GM20000 (cell line): ENCODE data around the gene MPPED1.

Experiments
- DNase-seq: peaks from one replicate; pipeline ENCODE4 v3.0.0; 2012; ENCODE audit warnings: low spot score
- CTCF ChIP-seq: IDR thresholded peaks from 2 replicates; pipeline ENCODE4 v1.5.1; 2012; ENCODE audit warnings: mild to moderate bottlenecking, control low read depth; ENCODE audit errors: extremely low read depth, missing control alignments

MPPED1 gene

GRCh38 chr22:43504068-43504467 lies 92.3 kb downstream of the MPPED1 start:
- TF ChIP-seq CTCF = no peak
- DNase-seq = no peak

DNA sequence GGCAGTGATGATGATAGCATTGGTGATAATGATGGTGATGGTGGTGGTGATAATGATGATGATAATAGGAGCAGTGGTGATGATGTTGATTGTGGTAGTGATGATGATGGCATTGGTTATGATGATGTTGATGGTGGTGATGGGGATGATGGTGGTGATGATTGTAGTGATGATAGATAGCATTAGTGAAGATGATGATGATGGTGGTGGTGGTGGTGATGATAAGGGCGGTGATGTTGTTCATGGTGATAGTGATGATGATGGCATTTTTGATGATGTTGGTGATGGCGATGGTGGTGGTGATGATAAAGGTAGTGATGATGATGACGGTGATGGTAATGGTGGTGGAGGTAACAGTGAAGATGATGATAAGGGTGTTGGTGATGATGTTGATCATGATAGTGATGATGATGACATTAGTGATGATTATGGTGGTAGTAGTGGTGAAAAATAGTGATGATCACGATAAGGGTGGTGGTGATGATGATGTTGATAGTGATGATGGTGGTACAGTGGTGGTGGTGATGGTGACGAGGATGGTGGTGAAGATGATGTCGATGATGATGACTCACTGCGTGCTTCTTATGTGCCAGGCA lies 93.0 kb downstream of the MPPED1 start:
- DNase-seq = no peak
- no peak for TF ChIP-seq CTCF

GRCh38 chr22:43505423-43505822 lies 93.6 kb downstream of the MPPED1 start:
- TF ChIP-seq CTCF = no peak
- no peak for DNase-seq

GRCh38 chr22:43505896-43506295 lies 94.1 kb downstream of the MPPED1 start:
- no peak for DNase-seq
- no peak for TF ChIP-seq CTCF

- no peak for DNase-seq
- TF ChIP-seq CTCF = no peak
Measured at GRCh38 chr22:43506487-43506886, 94.7 kb downstream of the MPPED1 start.

DNA sequence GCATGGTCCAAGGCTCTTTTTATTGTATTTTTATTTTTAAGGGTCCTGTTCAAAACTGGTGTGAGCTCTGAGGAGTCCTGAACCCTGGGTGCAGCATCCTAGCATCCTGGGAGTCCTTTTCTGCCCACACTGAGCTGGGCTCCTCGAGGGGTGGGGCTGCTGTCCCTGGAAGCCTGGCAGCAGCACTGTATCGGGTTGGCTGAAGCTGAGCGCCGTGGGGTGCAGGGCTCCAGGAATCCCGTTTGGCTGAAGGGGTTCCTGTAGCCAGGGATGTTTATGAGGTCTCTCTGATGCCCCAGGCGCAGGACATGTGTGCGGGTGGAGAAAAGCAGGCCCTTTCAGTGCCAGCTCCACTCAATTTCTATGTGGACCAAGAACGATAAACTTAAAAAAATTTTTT lies 95.4 kb downstream of the MPPED1 start:
- no peak for DNase-seq
- TF ChIP-seq CTCF = no peak

GRCh38 chr22:43508489-43508888 lies 96.7 kb downstream of the MPPED1 start:
- no peak for DNase-seq
- no peak for TF ChIP-seq CTCF
